Measurements from ENCODE around the gene NBR1. TPM values are rescaled to one million over a fixed set of nuclear protein-coding genes. Genes with fewer than 3 reads are reported as not detected.

NBR1 gene
- total RNA-seq, 1 donor from 2014 or later: 53.4 TPM

Small RNA genes within 50 kb of the gene (small RNA-seq; reads per million reads assigned to genes)
- not detected for gene AC060780.2 (ENCODE audit: low replicate concordance)
- not detected for gene AC060780.3 (ENCODE audit: low replicate concordance)
- gene AC135721.1 (ENCODE audit: low replicate concordance): not detected
- gene RF00004 (ENCODE audit: low replicate concordance): not detected
- gene RNU2-1 (ENCODE audit: low replicate concordance): not detected

Other genes starting within 250 kb of the NBR1 start
- 24.8 TPM for gene AARSD1, start 206.8 kb upstream of the NBR1 start, total RNA-seq
- 1.5 TPM for gene PTGES3L, start 191.1 kb upstream of the NBR1 start, total RNA-seq
- gene RUNDC1, start 190.6 kb upstream of the NBR1 start, total RNA-seq: 9.3 TPM
- gene RPL27, start 172.8 kb upstream of the NBR1 start, total RNA-seq: 1,145 TPM
- 1.2 TPM for gene IFI35, start 164.4 kb upstream of the NBR1 start, total RNA-seq
- gene VAT1, start 148.8 kb upstream of the NBR1 start, total RNA-seq: 51.1 TPM
- 3.7 TPM for gene RND2, start 146.0 kb upstream of the NBR1 start, total RNA-seq
- 5.7 TPM for gene BRCA1, start 45.9 kb upstream of the NBR1 start, total RNA-seq
- gene TMEM106A, start 40.7 kb downstream of the NBR1 start, total RNA-seq: 0.25 TPM
- not detected for gene CCDC200, start 57.4 kb downstream of the NBR1 start, total RNA-seq
- gene RNU2-1, start 62.8 kb downstream of the NBR1 start, total RNA-seq: not detected
- 34.7 TPM for gene ARL4D, start 227.8 kb downstream of the NBR1 start, total RNA-seq

Data from temporal lobe (tissue), 2 donors.